ENCODE results near the gene CDAN1.
"Not testable (repeated sequence)": the region's sequence is repeated elsewhere in the genome, so short reads cannot be mapped to it uniquely, and the experiment has no call there.

The CDAN1 gene

GRCh38 chr15:42707068-42707467 lies 29.9 kb downstream of the CDAN1 start:
- no peak for DNase-seq

- no peak for DNase-seq
Measured at GRCh38 chr15:42705336-42705735, 31.6 kb downstream of the CDAN1 start.

- DNase-seq: peak; percentile 54
Measured at GRCh38 chr15:42704492-42704926, 32.4 kb downstream of the CDAN1 start.

- DNase-seq: no peak
Measured at GRCh38 chr15:42696626-42697025, 40.3 kb downstream of the CDAN1 start.

GRCh38 chr15:42695527-42696071 lies 41.3 kb downstream of the CDAN1 start:
- no peak for DNase-seq

- DNase-seq: no peak
Measured at GRCh38 chr15:42694398-42694797, 42.5 kb downstream of the CDAN1 start.

- DNase-seq: no peak
Measured at GRCh38 chr15:42693942-42694341, 43.0 kb downstream of the CDAN1 start.

- DNase-seq: no peak
Measured at GRCh38 chr15:42693496-42693895, 43.4 kb downstream of the CDAN1 start.

GRCh38 chr15:42692997-42693396 lies 43.9 kb downstream of the CDAN1 start:
- no peak for DNase-seq

GRCh38 chr15:42692536-42692935 lies 44.4 kb downstream of the CDAN1 start:
- no peak for DNase-seq

- DNase-seq: no peak
Measured at GRCh38 chr15:42691770-42692169, 45.2 kb downstream of the CDAN1 start.

GRCh38 chr15:42691308-42691707 lies 45.6 kb downstream of the CDAN1 start:
- DNase-seq: no peak

- DNase-seq: no peak
Measured at GRCh38 chr15:42688301-42688700, 48.6 kb downstream of the CDAN1 start.

- no peak for DNase-seq
Measured at GRCh38 chr15:42687740-42688139, 49.2 kb downstream of the CDAN1 start.

- no peak for DNase-seq
Measured at GRCh38 chr15:42686281-42686680, 50.6 kb downstream of the CDAN1 start.

- DNase-seq: no peak
Measured at GRCh38 chr15:42681119-42681518, 55.8 kb downstream of the CDAN1 start.

GRCh38 chr15:42680142-42680482 lies 56.8 kb downstream of the CDAN1 start:
- DNase-seq: not testable (repeated sequence)

- DNase-seq: no peak
Measured at GRCh38 chr15:42679285-42680141, 57.4 kb downstream of the CDAN1 start.

GRCh38 chr15:42675021-42675420 lies 61.9 kb downstream of the CDAN1 start:
- no peak for DNase-seq

GRCh38 chr15:42674472-42674871 lies 62.5 kb downstream of the CDAN1 start:
- DNase-seq: no peak
